C4-2B (cell line): Measurements from ENCODE around the gene FBXO5.

Source experiments
- CTCF ChIP-seq: fragments of 450-650 bp; conservative IDR thresholded peaks from 2 replicates; pipeline ENCODE4 v1.5.1; 2017; ENCODE audit warnings: mild to moderate bottlenecking
- ZFX ChIP-seq: fragments of 450-650 bp; IDR thresholded peaks from 2 replicates; pipeline ENCODE4 v1.6.1; 2017

- no peak for TF ChIP-seq CTCF
- TF ChIP-seq ZFX: no peak
Observed at GRCh38 chr6:152946484-152946883, 36.4 kb downstream of the FBXO5 start.
